Measurements from ENCODE around the gene FAM167B. TPM values are rescaled to one million over a fixed set of nuclear protein-coding genes. Genes with fewer than 3 reads are reported as not detected.

The FAM167B gene
- total RNA-seq, 1 donor from 2014 or later = 1.4 TPM

DNA sequence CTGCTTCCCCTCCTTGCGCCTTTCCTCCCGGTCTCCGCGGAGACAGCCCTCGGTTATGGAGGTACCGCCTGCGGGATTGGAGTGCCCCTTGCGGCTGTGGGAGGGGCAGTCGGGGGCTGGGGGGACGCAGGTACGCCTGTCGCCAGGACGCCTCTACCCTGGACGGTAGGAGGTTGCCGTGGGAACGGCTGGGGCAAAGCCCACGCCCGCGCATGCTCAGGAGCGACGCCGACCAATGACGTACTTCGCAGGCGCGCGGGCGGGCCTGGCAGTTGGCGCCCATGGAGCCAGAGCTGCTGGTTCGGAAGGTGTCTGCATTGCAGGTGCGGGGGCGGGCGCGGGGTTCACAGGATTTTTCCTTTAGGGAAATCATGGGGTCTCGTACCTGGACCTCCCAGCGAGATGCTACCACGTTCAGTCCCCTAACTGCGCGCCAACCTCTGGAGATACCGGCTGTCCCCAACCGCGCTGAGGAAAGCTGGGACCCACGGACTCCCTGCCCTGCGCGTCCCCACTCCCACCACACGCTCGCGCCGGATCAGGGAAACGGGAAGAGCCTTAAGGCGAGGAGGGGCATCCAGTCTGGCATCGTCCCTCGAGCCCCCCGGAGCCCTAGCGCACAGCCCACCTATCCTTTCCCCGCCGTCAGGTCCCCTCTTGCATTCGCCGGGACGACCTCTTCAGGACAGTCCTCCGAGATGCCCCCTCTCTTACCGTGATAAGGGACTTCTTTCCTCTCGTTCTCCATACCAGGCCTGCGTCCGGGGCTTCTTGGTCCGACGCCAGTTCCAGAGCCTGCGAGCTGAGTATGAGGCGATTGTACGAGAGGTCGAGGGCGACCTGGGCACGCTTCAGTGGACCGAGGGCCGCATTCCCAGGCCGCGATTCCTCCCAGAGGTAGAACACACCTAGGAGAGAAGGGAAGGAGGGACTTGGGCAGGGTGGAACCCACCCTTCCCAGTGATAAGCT lies 41.3 kb upstream of the FAM167B start, which contains the start of gene IQCC:
TSS of gene IQCC (plus strand) at position 271 of the 970 bp plus-strand sequence. CDS start at position 282, 11 bp downstream.
- ATAC-seq (ENCODE audit: low read depth) (peak; percentile 45), DNase-seq (peak; percentile 76)
- intact Hi-C loops (cut with micrococcal nuclease) = loop anchor here (1.0 kb wide), 1 partner anchor 10 kb away; no protein-coding TSS in a partner anchor
- H3K4me1 Mint-ChIP-seq = peaks cover 74% of the 10 kb centered on the region
- H3K9me3 Mint-ChIP-seq = no peaks in the 10 kb centered on the region
- POLR2A ChIA-PET = interaction anchor here (0.5 to 2.0 kb wide), 15 partner anchors 10 to 445 kb away, joined by 3 to 10 read pairs (median 4); partner anchors contain the start of genes BSDC1, HDAC1, MARCKSL1 and RBBP4
- no peaks in the 10 kb centered on the region for H3K27me3 Mint-ChIP-seq
- peaks cover 25% of the 10 kb centered on the region for H3K36me3 Mint-ChIP-seq (ENCODE audit: low read depth)
- TF ChIP-seq, protein P1, sequence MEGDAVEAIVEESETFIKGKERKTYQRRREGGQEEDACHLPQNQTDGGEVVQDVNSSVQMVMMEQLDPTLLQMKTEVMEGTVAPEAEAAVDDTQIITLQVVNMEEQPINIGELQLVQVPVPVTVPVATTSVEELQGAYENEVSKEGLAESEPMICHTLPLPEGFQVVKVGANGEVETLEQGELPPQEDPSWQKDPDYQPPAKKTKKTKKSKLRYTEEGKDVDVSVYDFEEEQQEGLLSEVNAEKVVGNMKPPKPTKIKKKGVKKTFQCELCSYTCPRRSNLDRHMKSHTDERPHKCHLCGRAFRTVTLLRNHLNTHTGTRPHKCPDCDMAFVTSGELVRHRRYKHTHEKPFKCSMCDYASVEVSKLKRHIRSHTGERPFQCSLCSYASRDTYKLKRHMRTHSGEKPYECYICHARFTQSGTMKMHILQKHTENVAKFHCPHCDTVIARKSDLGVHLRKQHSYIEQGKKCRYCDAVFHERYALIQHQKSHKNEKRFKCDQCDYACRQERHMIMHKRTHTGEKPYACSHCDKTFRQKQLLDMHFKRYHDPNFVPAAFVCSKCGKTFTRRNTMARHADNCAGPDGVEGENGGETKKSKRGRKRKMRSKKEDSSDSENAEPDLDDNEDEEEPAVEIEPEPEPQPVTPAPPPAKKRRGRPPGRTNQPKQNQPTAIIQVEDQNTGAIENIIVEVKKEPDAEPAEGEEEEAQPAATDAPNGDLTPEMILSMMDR (IDR thresholded peaks at IDR 0.05) = no peak
- peak within 1 kb of the TSS; percentile 41 for H3K27ac Mint-ChIP-seq
- peak within 1 kb of the TSS; percentile 85 for H3K4me3 Mint-ChIP-seq
- CTCF ChIA-PET = interaction anchor here (1.2 to 2.7 kb wide), 2 partner anchors 10 to 111 kb away, joined by 3 to 15 read pairs; no protein-coding TSS in a partner anchor

DNA sequence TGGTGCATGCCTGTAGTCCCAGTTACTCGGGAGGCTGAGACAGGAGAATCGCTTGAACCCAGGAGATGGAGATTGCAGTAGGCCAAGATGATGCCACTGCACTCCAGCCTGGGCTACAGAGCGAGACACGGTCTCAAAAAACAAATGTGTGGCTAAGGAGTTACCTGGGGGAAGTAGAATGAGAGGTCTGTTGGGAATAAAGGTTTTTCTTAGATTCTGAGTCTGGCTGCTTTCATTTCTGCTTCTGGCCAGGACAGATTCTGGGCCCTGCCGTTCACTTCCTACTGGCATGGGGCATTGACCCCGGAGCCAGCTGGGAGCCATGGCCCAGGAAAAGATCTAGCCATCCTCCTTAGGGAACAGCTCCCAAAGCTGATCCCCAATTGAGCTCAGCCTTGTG lies 38.6 kb upstream of the FAM167B start:
- TF ChIP-seq, protein P1 (IDR thresholded peaks at IDR 0.05) = no peak
- ChIA-PET POLR2A (interaction anchor here (0.7 to 4.6 kb wide), 3 partner anchors 13 to 135 kb away, joined by 5 to 18 read pairs (median 8); partner anchors contain the start of genes EIF3I, KPNA6, TMEM234 and TMEM39B), CTCF (interaction anchor here (0.7 to 2.7 kb wide), 2 partner anchors 8 to 12 kb away, joined by 4 to 15 read pairs; no protein-coding TSS in a partner anchor)
- Mint-ChIP-seq H3K9me3 (no peaks in the 10 kb centered on the region), H3K4me3 (peak overlapping the region; percentile 35), H3K36me3 (ENCODE audit: low read depth) (peaks cover 15% of the 10 kb centered on the region), H3K27ac (peak overlapping the region; percentile 24), H3K4me1 (peaks cover 59% of the 10 kb centered on the region), H3K27me3 (no peaks in the 10 kb centered on the region)
- ATAC-seq (ENCODE audit: low read depth) (peak; percentile 59), DNase-seq (no peak)
- intact Hi-C loops (cut with micrococcal nuclease) = loop anchor here (1.0 kb wide), 1 partner anchor 14 kb away; the partner anchor contains the start of genes EIF3I and TMEM234

DNA sequence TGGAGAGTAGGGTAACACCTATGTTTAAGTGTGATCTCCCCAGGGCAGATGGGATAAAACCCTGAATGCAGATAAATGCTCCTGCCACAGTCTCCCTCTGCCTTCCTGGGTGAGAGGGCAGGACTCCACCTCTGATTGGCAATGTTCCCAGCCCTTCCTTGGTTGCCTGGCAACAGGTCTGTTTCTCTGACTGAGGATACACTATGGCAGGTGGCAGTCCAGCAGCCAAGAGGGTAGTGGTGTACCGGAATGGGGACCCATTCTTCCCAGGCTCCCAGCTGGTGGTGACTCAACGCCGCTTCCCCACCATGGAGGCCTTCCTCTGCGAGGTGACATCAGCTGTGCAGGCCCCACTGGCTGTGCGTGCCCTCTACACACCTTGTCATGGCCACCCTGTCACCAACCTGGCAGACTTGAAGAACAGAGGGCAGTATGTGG lies 38.1 kb upstream of the FAM167B start, which contains the start of gene DCDC2B:
TSS of gene DCDC2B (plus strand) at position 199 of the 438 bp plus-strand sequence. CDS start at position 204, 5 bp downstream.
- Mint-ChIP-seq H3K27ac (peak within 1 kb of the TSS; percentile 24), H3K27me3 (no peaks in the 10 kb centered on the region), H3K36me3 (ENCODE audit: low read depth) (peaks cover 11% of the 10 kb centered on the region), H3K9me3 (no peaks in the 10 kb centered on the region), H3K4me1 (peaks cover 56% of the 10 kb centered on the region), H3K4me3 (peak within 1 kb of the TSS; percentile 35)
- peak; percentile 9 for ATAC-seq (ENCODE audit: low read depth)
- ChIA-PET POLR2A (interaction anchor here (1.5 to 4.6 kb wide), 2 partner anchors 12 to 136 kb away, joined by 8 to 18 read pairs; partner anchors contain the start of genes EIF3I, TMEM234 and TMEM39B), CTCF (interaction anchor here (0.7 kb wide), 1 partner anchor 12 kb away, joined by 4 read pairs; no protein-coding TSS in a partner anchor)
- DNase-seq = no peak
- TF ChIP-seq, protein P1 (IDR thresholded peaks at IDR 0.05) = no peak
- intact Hi-C loops (cut with micrococcal nuclease) = loop anchor here (1.0 kb wide), 1 partner anchor 13 kb away; the partner anchor contains the start of genes EIF3I and TMEM234

DNA sequence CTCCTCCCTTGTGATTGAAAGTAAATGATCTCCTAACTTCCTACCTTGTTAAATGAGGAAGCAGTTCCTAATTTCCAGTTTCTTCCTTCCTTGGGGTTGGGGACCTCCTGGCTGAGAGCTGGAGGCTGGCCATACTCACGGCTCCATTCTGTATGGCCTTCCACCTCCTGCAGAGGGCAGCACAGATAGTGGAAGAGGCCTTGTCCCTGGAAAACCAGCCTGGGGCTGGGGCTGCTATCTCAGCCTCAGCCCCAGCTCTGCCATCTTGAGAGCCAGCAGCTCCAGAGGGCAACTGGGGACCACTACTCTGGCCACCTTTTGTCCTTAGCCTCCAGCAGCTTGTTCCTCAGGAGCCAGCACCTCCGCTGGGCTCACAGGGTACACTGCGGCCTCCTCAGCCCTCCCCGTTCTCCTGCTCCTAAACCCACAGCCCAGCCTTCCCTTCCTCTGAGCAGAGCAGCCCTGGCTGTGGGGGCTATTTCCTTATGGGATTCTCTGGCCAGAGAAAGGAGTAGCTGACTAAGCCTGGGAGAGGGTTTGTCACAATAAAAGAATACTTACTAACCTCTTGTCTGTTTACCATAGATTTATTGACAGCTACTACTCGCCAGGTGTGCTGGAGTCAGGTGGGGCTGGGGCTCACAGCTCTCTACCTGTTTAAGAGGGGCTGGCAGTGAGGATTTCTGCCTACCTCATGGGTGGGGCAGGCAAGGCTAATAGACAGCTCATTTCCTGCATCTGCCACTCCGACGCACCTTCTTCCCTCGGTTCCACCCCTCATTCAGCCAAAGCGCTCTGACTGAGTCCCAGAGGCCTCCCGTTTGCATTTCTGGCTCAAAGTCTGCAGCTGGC lies 31.2 kb upstream of the FAM167B start:
- CTCF ChIA-PET = interaction anchor here (0.6 to 5.3 kb wide), 39 partner anchors 9 to 200 kb away, joined by 3 to 51 read pairs (median 4); partner anchors contain the start of genes BSDC1, CCDC28B, FAM167B and FAM229A
- intact Hi-C loops (cut with micrococcal nuclease) = loop anchor here (1.0 to 5.0 kb wide), 5 partner anchors 11 to 198 kb away; partner anchors contain the start of genes FAM229A, IQCC and TSSK3

More for the DNA sequence above, 31.2 kb upstream of the FAM167B start:
- TF ChIP-seq, protein P1 (IDR thresholded peaks at IDR 0.05) = peak; percentile 44
- peaks cover 48% of the 10 kb centered on the region for H3K36me3 Mint-ChIP-seq (ENCODE audit: low read depth)
- H3K27ac Mint-ChIP-seq = no peak overlapping the region
- ATAC-seq (ENCODE audit: low read depth) (peak; percentile 93), DNase-seq (no peak)
- no peak overlapping the region for H3K4me3 Mint-ChIP-seq
- peaks cover 21% of the 10 kb centered on the region for H3K4me1 Mint-ChIP-seq
- H3K27me3 Mint-ChIP-seq = no peaks in the 10 kb centered on the region
- H3K9me3 Mint-ChIP-seq = no peaks in the 10 kb centered on the region
- POLR2A ChIA-PET = interaction anchor here (0.6 to 3.3 kb wide), 15 partner anchors 9 to 1166 kb away, joined by 3 to 26 read pairs (median 7); partner anchors contain the start of genes BSDC1, CCDC28B, HDAC1 and IQCC

All from activated B cell treated with CpG ODN at 0.5 μM for 24 hours (primary cell).